ENCODE results near the gene DHRSX.
A peak's percentile ranks its signal among the peaks of the same experiment; 100 is the strongest.
"Not testable (repeated sequence)": the region's sequence is repeated elsewhere in the genome, so short reads cannot be mapped to it uniquely, and the experiment has no call there.

DHRSX gene

DNA sequence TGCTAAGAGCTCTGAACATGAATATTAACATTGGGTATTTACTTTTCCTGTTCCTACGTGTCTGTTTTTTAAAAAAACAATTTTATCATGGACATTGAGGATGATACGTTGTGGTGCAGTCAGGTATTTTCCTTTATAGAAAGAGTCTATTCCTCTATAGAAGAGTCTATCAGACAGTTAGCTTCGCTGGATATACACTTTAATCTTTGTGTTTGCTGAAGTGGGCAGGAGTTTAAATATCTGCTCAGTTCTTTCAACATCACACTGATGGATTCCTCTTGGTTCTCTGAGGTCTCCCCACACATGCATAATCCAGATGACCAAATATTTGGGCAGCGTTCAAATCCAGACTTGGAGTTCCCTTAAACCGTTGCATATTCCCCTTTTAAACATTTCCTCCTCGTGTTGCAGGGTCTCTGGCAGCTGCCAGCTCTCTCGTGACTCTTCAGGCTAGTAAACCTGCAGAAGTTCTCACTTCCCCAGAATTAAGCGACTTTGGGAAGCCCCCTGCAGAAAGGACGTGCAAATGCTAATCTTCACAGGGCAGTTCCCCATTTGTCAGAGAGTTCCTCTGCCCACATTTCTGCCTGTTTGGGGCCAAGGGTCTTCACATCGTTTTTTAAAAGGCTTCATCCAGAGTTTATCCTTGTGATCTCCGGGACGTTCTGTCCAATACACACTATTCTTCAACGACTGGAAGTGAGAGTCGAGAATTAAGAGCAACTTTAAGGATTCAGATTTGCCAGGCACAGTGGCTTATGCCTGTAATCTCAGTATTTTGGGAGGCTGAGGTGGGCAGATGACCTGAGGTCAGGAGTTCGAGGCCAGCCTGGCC is 20.5 kb upstream of the DHRSX start:
- in situ Hi-C loops (cut with MboI; ENCODE audit: low pct_unique_long_range_greater_than_20kb, low sequenced_read_pairs) = no loop called here
- peak; percentile 89 for DNase-seq

GRCh38 chrX:2520539-2520938 is 19.8 kb upstream of the DHRSX start:
- in situ Hi-C loops (cut with MboI; ENCODE audit: low pct_unique_long_range_greater_than_20kb, low sequenced_read_pairs) = no loop called here
- DNase-seq = no peak

GRCh38 chrX:2519638-2520037 is 18.9 kb upstream of the DHRSX start:
- DNase-seq; in situ Hi-C loops (cut with MboI; ENCODE audit: low pct_unique_long_range_greater_than_20kb, low sequenced_read_pairs): not testable (repeated sequence)

- in situ Hi-C loops (cut with MboI; ENCODE audit: low pct_unique_long_range_greater_than_20kb, low sequenced_read_pairs) = no loop called here
- DNase-seq = no peak
Observed at GRCh38 chrX:2517055-2517454, 16.3 kb upstream of the DHRSX start.

DNA sequence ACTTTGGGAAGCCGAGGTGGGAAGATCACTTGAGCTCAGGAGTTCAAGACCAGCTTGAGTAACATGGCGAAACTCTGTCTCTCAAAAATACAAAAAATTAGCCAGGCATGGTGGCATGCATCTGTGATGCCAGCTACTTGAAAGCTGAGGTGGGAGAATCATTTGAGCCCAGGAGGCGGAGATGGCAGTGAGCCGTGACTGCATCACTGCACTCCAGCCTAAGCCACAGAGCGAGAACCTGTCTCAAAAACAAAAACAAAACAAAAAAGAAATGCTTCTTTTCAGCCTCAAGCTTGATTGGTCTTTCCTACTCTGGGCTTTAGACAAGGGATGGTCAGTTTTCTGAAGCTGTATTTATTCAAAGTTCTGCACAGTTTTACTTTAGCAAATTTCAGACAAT is 15.8 kb upstream of the DHRSX start:
- in situ Hi-C loops (cut with MboI; ENCODE audit: low pct_unique_long_range_greater_than_20kb, low sequenced_read_pairs) = no loop called here
- no peak for DNase-seq

- in situ Hi-C loops (cut with MboI; ENCODE audit: low pct_unique_long_range_greater_than_20kb, low sequenced_read_pairs) = no loop called here
- no peak for DNase-seq
Observed at GRCh38 chrX:2514131-2514530, 13.4 kb upstream of the DHRSX start.

- no peak for DNase-seq
- in situ Hi-C loops (cut with MboI; ENCODE audit: low pct_unique_long_range_greater_than_20kb, low sequenced_read_pairs) = no loop called here
Observed at GRCh38 chrX:2513121-2513664, 12.4 kb upstream of the DHRSX start.

- no peak for DNase-seq
- in situ Hi-C loops (cut with MboI; ENCODE audit: low pct_unique_long_range_greater_than_20kb, low sequenced_read_pairs) = no loop called here
Observed at GRCh38 chrX:2512501-2512900, 11.7 kb upstream of the DHRSX start.

GRCh38 chrX:2511326-2511725 is 10.6 kb upstream of the DHRSX start:
- in situ Hi-C loops (cut with MboI; ENCODE audit: low pct_unique_long_range_greater_than_20kb, low sequenced_read_pairs) = no loop called here
- no peak for DNase-seq

DNA sequence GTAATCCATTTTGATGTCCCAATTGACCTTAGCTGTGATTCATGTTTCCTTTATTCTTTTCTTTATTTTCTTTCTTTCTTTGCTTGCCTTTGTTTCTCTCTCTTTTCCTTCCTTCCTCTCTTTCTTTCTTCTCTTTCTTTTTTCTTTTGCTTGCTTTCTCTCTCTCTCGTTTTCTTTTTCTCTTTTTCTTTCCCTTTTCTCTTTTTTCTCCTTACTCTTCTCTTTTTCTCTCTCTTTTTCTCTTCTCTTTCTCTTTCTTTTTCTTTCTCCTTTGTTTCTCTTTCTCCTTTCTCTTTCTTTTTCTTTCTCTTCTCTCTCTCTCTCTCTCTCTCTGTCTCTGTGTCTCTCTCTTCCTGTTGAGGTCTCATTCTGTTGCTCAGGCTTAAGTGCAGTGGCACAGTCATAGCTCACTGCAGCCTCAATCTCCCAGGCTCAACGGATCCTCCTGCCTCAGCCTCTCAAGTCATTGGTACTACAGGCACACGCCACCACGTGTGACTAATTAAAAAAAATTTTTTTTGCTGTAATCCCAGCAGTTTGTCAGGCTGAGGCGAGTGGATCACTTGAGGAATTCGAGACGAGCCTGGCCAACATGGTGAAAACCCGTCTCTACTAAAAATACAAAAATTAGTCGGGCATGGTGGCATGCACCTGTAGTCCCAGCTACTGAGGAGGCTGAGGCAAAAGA is 8.0 kb upstream of the DHRSX start:
- no peak for DNase-seq
- in situ Hi-C loops (cut with MboI; ENCODE audit: low pct_unique_long_range_greater_than_20kb, low sequenced_read_pairs) = no loop called here

- in situ Hi-C loops (cut with MboI; ENCODE audit: low pct_unique_long_range_greater_than_20kb, low sequenced_read_pairs) = no loop called here
Observed at GRCh38 chrX:2507904-2508627, 7.3 kb upstream of the DHRSX start.

DNA sequence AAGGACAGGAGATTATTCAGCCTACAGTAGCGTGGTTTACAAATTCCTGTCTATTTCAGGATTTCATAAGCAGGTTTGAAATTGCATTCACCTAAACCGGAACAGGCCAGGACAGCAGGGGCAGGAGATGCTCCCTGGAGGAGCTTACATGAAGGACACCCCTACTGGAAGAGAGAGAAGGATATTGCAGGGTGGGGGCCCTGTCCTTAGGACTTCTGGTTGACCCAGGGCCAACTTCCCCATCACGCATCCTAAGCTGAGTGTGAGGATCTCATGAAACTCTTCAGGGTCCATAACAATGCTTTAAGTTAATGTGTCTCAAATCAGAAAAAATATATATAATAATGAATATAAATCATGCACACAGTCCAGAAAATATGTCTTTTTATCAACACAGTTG is 6.4 kb upstream of the DHRSX start:
- DNase-seq = no peak
- in situ Hi-C loops (cut with MboI; ENCODE audit: low pct_unique_long_range_greater_than_20kb, low sequenced_read_pairs) = no loop called here

More at GRCh38 chrX:2507904-2508627, 7.3 kb upstream of the DHRSX start:
- DNase-seq = no peak

DNA sequence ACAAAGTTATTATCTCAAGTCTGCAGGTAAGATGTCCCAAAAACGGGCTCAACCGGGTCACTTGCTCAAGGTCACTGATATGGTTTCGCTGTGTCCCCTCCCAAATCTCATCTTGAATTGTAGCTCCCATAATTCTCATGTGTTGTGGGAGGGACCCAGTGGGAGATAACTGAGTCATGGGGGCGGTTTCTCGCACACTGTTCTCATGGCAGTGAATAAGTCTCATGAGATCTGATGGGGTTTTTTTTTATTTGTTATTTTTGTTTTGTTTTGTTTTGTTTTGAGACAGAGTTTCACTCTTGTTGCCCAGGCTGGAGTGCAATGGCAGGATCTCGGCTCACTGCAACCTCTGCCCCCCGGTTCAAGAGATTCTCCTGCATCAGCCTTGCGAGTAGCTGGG is 4.6 kb upstream of the DHRSX start:
- DNase-seq; in situ Hi-C loops (cut with MboI; ENCODE audit: low pct_unique_long_range_greater_than_20kb, low sequenced_read_pairs): not testable (repeated sequence)

DNA sequence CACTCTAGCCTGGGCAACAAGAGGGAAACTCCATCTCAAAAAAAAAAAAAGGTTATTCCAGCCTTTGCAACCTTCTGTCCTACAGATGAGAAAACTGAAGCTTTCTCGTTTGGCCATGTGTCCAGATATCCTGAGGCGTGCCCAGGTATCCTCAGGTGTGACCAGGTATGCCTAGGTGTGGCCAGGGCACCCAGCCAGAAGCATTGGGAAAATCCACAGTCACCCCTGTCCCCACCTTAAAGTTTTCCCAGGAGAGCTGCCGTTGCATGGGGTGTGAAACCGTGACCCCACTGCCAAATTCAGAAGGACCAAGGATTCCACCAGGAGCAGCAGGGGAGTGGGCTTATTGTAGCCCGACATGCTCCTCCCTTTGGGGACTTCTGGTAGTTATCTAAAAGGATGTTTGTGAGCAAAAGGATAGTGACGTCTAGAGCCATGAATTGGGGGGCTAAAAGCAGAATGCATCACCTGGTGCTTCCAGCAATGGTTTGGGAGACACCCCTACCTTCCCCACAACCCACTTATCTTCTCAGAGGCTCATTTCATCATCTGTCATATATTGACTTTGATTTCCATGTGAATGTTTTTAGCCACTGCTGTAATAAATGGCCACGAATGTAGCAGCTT is 4.0 kb upstream of the DHRSX start:
- in situ Hi-C loops (cut with MboI; ENCODE audit: low pct_unique_long_range_greater_than_20kb, low sequenced_read_pairs) = no loop called here
- no peak for DNase-seq

- in situ Hi-C loops (cut with MboI; ENCODE audit: low pct_unique_long_range_greater_than_20kb, low sequenced_read_pairs) = no loop called here
- DNase-seq = no peak
Observed at GRCh38 chrX:2503591-2504500, 3.1 kb upstream of the DHRSX start.

- in situ Hi-C loops (cut with MboI; ENCODE audit: low pct_unique_long_range_greater_than_20kb, low sequenced_read_pairs) = no loop called here
Observed at GRCh38 chrX:2502668-2503519, 2.1 kb upstream of the DHRSX start.

GRCh38 chrX:2502120-2502667 is 1.4 kb upstream of the DHRSX start:
- in situ Hi-C loops (cut with MboI; ENCODE audit: low pct_unique_long_range_greater_than_20kb, low sequenced_read_pairs) = no loop called here
- no peak for DNase-seq

More at GRCh38 chrX:2502668-2503519, 2.1 kb upstream of the DHRSX start:
- peak; percentile 46 for DNase-seq
